GM10266 (cell line): ENCODE data around the gene CAMKMT.

ENCODE experiments used
- DNase-seq: peaks from one replicate; pipeline ENCODE4 v3.0.0; 2012; ENCODE audit errors: extremely low spot score
- TF ChIP-seq, protein P1 (sequence below): IDR thresholded peaks from 2 replicates; pipeline ENCODE4 v1.5.1; 2012; ENCODE audit warnings: mild to moderate bottlenecking, low read depth; ENCODE audit not compliant: control insufficient read depth, insufficient read depth; ENCODE audit errors: missing control alignments

The CAMKMT gene

DNA sequence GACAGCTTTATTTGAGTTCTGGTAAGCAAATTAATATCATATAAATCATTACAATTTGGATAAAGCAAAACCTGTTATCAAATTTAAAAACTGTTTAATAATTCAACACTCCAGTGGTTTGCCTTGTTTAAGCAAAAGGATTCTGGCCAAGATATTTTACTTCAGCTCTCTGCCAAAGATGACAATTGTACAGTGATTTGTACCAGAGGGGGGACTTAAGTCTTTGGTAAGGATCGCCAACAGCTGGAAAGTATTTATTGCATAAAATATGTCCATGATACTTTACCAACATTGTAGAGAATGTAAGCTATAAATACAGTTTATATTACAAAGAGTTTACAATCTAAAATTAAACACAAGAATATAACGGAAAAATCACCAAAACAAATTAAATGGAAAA is 14.2 kb upstream of the CAMKMT start:
- DNase-seq, result no peak
- TF ChIP-seq, protein P1, sequence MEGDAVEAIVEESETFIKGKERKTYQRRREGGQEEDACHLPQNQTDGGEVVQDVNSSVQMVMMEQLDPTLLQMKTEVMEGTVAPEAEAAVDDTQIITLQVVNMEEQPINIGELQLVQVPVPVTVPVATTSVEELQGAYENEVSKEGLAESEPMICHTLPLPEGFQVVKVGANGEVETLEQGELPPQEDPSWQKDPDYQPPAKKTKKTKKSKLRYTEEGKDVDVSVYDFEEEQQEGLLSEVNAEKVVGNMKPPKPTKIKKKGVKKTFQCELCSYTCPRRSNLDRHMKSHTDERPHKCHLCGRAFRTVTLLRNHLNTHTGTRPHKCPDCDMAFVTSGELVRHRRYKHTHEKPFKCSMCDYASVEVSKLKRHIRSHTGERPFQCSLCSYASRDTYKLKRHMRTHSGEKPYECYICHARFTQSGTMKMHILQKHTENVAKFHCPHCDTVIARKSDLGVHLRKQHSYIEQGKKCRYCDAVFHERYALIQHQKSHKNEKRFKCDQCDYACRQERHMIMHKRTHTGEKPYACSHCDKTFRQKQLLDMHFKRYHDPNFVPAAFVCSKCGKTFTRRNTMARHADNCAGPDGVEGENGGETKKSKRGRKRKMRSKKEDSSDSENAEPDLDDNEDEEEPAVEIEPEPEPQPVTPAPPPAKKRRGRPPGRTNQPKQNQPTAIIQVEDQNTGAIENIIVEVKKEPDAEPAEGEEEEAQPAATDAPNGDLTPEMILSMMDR, result no peak

DNA sequence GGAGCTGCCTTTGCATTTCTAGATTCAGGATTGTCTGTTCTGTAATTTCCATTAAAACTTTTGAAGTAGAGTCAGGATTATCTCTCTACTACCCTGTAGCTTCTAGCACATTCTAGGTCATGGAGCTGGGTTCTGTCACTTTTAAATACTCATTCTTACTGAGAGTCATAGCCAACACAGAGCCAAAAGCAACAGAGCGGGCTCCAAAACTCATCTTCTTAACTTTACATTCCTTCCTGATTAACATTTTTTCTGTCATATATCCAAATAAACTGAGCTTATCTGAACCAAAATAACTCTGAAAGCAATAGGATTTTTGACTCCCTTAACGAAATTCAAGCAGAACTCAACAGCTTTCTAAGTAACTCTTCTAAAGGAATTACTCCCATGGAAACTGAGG is 13.3 kb upstream of the CAMKMT start:
- DNase-seq, result no peak
- TF ChIP-seq, protein P1, result no peak

DNA sequence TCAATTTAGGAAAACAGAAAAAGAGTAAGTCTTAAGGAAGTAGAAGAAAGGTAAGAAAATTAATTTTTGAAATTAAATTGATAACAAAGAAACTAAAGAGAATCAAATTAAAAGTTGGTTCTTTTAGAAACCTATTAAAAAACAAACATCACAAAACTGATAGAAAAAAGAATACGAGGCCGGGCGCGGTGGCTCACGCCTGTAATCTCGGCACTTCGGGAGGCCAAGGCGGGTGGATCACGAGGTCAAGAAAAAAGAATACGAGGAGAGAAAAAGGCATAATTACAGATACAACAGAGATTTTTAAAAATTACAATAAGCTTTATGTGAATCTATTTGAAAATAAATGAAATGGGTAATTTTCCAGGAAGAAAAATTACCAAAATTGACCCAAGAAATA is 12.2 kb upstream of the CAMKMT start:
- TF ChIP-seq, protein P1, result no peak

GRCh38 chr2:44351088-44351487 is 10.7 kb upstream of the CAMKMT start:
- TF ChIP-seq, protein P1, result no peak
- DNase-seq, result no peak

More for the DNA sequence above, 12.2 kb upstream of the CAMKMT start:
- DNase-seq, result no peak

DNA sequence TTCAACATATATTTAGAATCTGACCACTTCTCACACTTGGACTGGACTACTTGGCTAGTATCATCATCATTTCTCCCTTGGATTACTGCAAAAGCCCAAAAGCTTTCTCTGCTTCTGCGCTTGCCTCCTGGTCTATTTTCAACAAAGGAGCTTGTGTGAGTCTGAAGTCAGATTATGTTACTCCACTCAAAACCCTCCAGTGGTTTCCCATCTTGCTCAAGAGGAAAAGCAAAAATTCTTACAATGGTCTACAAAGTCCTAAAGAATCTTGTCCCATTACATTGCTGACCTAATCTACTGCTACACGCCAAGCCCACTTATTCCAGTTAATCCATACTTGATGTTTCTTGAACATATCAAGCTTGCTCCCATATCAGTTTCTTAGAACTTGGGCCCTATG is 10.1 kb upstream of the CAMKMT start:
- no peak for DNase-seq
- TF ChIP-seq, protein P1, result no peak

DNA sequence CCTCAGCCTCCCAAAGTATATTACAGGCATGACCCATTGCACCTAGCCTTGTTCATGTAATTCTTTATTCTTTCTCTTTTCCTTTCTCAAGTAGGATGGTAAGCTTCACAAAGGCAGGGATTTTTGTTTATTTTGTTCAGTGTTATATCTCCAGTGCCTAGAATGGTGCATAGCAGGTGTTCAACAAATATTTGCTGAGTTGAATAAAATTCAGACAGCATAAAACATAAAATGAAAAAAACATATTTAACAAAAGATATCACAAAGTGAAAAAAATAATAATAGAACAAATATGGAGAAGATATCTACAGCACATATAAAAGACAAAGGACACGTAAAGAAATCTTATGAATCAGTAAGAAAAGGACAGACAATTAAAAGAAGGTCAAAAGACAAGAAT is 9.2 kb upstream of the CAMKMT start:
- TF ChIP-seq, protein P1, result no peak
- no peak for DNase-seq

GRCh38 chr2:44354761-44355160 is 7.0 kb upstream of the CAMKMT start:
- TF ChIP-seq, protein P1, result no peak
- no peak for DNase-seq
